A673 (cell line): ENCODE results near the gene PNMT.

ENCODE experiments used
- CTCF ChIP-seq: fragments of 300-800, 200-600 bp; sonication (generic); conservative IDR thresholded peaks from 2 replicates; pipeline ENCODE4 v1.5.1; 2017; ENCODE audit warnings: low read depth, mild to moderate bottlenecking, antibody characterized with exemption, low read length, moderate library complexity, mixed read lengths
- EZH2 ChIP-seq: fragments of 200-600 bp; sonication (generic); IDR thresholded peaks from 2 replicates; pipeline ENCODE4 v1.6.1; 2017; ENCODE audit warnings: borderline replicate concordance, low read depth, mild to moderate bottlenecking, mixed read lengths, antibody characterized with exemption, low read length; ENCODE audit not compliant: poor library complexity, severe bottlenecking

- TF ChIP-seq CTCF (no peak), EZH2 (no peak)
These were observed 26.4 kb upstream of the PNMT start for GRCh38 chr17:39641883-39642282.
